Mucosa of stomach (tissue), 1 donor: Measurements from ENCODE around the gene KAZN.
A peak's percentile ranks its signal among the peaks of the same experiment; 100 is the strongest.

Experiments used
- H3K27me3 ChIP-seq: one replicate; pipeline ENCODE4 v1.7.0; 2013; ENCODE audit warnings: mild to moderate bottlenecking, low read length; ENCODE audit not compliant: control insufficient read depth, insufficient read depth
- H3K36me3 ChIP-seq: one replicate; pipeline ENCODE4 v1.7.0; 2013; ENCODE audit warnings: low read length; ENCODE audit not compliant: control insufficient read depth, insufficient read depth
- H3K4me1 ChIP-seq: one replicate; pipeline ENCODE4 v1.7.0; 2013; ENCODE audit warnings: mild to moderate bottlenecking, low read length; ENCODE audit not compliant: control insufficient read depth, insufficient read depth
- H3K4me3 ChIP-seq: one replicate; pipeline ENCODE4 v1.7.0; 2013; ENCODE audit warnings: low read length
- H3K9ac ChIP-seq: one replicate; pipeline ENCODE4 v1.7.0; 2013; ENCODE audit warnings: mild to moderate bottlenecking, low read length, moderate library complexity
- H3K9me3 ChIP-seq: one replicate; pipeline ENCODE4 v1.7.0; 2013; ENCODE audit warnings: mild to moderate bottlenecking, low read length, moderate library complexity; ENCODE audit not compliant: control insufficient read depth
- donor health status: Pancreatic carcinoma.

The KAZN gene

GRCh38 chr1:15080328-15081007 lies 482.0 kb downstream of the KAZN start:
- Histone ChIP-seq H3K27me3 (no peaks in the 10 kb centered on the region), H3K4me3 (no peak overlapping the region), H3K9ac (no peak overlapping the region), H3K36me3 (no peaks in the 10 kb centered on the region), H3K9me3 (no peaks in the 10 kb centered on the region), H3K4me1 (no peaks in the 10 kb centered on the region)

GRCh38 chr1:15081102-15081501 lies 482.6 kb downstream of the KAZN start:
- Histone ChIP-seq H3K4me3 (no peak overlapping the region), H3K9ac (no peak overlapping the region), H3K9me3 (no peaks in the 10 kb centered on the region), H3K36me3 (no peaks in the 10 kb centered on the region), H3K27me3 (no peaks in the 10 kb centered on the region), H3K4me1 (no peaks in the 10 kb centered on the region)

DNA sequence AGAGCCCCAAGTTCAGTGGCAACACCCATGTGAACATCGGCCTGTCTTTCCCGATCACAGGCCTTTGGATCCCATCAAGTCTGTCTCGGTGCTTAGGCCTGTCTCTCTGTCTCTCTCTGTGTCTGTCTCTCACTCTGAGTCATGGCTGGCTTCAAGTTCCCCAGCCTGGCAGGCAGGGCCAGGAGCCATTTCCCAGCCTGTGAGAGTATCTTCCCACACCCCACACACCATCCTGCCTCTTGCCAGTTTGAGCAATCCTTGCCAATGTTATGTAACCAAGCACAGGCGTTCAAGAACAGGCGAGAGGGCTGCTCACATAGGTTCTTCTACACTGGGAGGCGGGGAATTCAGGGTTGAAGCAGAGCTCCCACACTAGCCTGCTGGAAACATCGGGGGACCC lies 485.1 kb downstream of the KAZN start:
- no peaks in the 10 kb centered on the region for H3K36me3 ChIP-seq
- peaks cover 3% of the 10 kb centered on the region for H3K4me1 ChIP-seq
- H3K9ac ChIP-seq: no peak overlapping the region
- no peak overlapping the region for H3K4me3 ChIP-seq
- H3K9me3 ChIP-seq: no peaks in the 10 kb centered on the region
- H3K27me3 ChIP-seq: no peaks in the 10 kb centered on the region

DNA sequence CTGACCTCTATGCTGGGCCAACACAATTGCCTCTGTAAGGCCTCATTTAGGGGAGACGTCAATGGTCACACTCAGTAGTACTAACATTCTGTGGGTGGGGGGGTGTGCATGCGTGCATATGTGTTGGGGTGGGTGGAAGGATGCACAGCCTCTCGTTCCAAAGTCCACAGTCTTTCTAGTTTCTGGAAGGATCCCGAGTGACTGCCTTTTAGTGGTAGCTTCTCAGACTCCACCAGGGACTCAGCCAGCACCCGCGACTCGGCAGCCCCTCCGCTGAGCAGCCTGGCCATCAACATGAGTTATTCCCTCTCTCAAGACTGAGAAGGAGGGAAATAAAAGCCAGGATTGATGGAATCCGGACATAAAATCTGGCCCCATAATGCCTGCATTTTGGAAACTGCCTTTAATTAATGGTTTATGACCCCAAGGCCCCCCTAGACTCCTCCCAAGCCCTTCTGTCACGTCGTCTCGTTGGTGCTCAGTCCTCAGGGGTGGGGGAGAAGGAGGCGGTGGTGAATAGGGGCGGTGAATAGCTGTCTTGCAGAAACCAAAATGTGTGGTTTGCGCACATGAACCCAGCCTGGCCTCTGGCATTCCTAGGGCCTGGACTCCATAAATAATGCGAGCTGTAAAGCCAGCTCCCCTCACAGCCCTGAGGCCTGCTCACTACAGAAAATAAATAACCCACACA lies 489.9 kb downstream of the KAZN start:
- Histone ChIP-seq H3K27me3 (no peaks in the 10 kb centered on the region), H3K4me1 (peaks cover 28% of the 10 kb centered on the region), H3K4me3 (no peak overlapping the region), H3K9me3 (no peaks in the 10 kb centered on the region), H3K9ac (no peak overlapping the region), H3K36me3 (no peaks in the 10 kb centered on the region)

- Histone ChIP-seq H3K4me3 (no peak overlapping the region), H3K27me3 (no peaks in the 10 kb centered on the region), H3K36me3 (no peaks in the 10 kb centered on the region), H3K9me3 (no peaks in the 10 kb centered on the region), H3K4me1 (peaks cover 28% of the 10 kb centered on the region), H3K9ac (peak overlapping the region; percentile 66)
These were observed 490.9 kb downstream of the KAZN start for GRCh38 chr1:15089258-15089992.

GRCh38 chr1:15090373-15090772 lies 491.9 kb downstream of the KAZN start:
- Histone ChIP-seq H3K9ac (peak overlapping the region; percentile 45), H3K9me3 (no peaks in the 10 kb centered on the region), H3K27me3 (no peaks in the 10 kb centered on the region), H3K4me1 (peaks cover 28% of the 10 kb centered on the region), H3K36me3 (no peaks in the 10 kb centered on the region), H3K4me3 (no peak overlapping the region)

GRCh38 chr1:15094056-15094455 lies 495.6 kb downstream of the KAZN start:
- Histone ChIP-seq H3K9ac (no peak overlapping the region), H3K4me1 (peaks cover 24% of the 10 kb centered on the region), H3K4me3 (no peak overlapping the region), H3K27me3 (no peaks in the 10 kb centered on the region), H3K9me3 (no peaks in the 10 kb centered on the region), H3K36me3 (no peaks in the 10 kb centered on the region)

DNA sequence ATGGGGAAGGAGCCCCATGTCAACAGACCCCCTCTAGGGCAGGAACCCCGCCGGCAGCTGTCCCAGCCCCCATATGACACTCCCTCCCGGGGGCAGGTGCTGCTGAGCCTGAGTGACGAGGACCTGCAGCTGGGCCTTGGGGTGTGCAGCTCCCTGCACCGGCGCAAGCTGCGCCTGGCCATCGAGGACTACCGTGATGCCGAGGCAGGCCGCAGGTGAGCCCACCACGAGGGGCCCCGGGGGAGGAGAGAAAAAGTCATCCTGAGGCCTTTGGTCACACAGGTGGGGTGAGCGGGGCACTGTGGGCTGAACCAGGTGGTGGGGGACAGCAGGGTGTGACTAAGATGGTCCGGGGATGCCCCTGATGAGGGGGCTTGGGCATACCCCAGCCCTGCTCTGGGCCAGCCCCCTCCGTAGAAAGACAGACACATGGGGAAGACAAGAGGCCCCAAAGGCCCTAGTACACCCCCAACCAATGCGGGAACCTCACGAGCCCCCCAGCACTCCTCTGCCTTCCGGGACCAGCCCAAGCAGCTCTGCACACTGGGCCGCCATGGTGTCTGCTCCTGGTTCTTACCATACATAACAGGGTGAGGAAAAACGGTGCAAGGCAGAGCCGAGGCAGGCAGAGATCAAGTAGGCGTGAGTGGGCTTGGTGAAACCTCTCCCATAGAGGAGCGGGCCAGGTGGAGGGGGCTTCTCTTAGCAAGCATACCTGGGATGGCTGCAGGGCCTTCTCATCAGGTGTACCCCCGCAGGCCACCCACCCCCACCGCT lies 496.4 kb downstream of the KAZN start:
- Histone ChIP-seq H3K27me3 (peaks cover 5% of the 10 kb centered on the region), H3K4me1 (peaks cover 24% of the 10 kb centered on the region), H3K9me3 (no peaks in the 10 kb centered on the region), H3K36me3 (no peaks in the 10 kb centered on the region), H3K4me3 (no peak overlapping the region), H3K9ac (no peak overlapping the region)

- H3K9ac ChIP-seq: no peak overlapping the region
- peaks cover 21% of the 10 kb centered on the region for H3K4me1 ChIP-seq
- peaks cover 10% of the 10 kb centered on the region for H3K27me3 ChIP-seq
- no peak overlapping the region for H3K4me3 ChIP-seq
- no peaks in the 10 kb centered on the region for H3K9me3 ChIP-seq
- no peaks in the 10 kb centered on the region for H3K36me3 ChIP-seq
These were observed 497.0 kb downstream of the KAZN start for GRCh38 chr1:15095496-15095875.

- Histone ChIP-seq H3K27me3 (peaks cover 19% of the 10 kb centered on the region), H3K36me3 (no peaks in the 10 kb centered on the region), H3K4me3 (no peak overlapping the region), H3K9me3 (no peaks in the 10 kb centered on the region), H3K4me1 (peaks cover 15% of the 10 kb centered on the region), H3K9ac (no peak overlapping the region)
These were observed 497.8 kb downstream of the KAZN start for GRCh38 chr1:15096293-15096692.

DNA sequence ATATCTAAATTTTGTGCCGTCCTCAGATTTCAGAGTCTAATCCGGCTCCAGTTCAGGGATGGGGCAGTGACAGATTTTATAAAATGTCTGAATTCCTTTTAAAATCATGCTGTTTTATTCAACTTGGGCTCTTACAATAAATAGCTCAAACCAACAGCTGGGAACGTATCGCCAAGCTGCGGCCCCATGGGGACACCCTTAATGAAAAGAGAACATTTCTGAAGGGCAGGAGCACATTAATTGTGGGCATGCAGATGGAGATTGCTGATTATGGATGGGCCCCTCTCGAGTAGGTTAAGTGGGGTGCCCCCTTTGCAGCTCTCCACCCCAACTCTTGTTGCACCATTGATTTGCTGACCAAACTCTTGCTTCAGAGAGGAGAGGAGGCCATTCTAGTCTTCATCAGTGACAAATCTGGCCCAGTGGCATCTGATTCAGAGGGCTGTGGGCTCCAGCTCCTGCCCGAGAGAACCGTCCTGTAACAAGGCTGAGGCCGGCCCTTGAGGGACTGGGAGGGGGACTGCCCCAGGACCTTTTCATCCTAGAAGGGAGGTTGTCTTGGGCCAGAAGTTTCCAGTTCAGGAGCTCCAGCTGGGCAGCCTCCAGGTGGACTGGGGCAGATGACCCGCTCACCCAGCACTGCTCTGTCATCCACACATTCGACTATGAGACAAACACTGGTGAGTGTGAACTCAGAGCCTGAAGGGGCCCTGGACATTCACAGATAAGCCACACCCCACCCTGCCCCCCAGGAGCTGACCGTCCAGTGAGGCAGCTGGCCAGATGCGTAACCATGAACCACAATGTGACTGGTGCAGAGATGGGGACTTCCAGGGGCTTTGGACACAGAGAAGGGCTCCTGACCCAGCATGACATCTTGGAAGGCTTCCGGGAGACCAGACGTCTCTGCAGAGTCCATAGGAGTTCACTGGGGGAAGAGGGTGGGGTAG lies 500.0 kb downstream of the KAZN start:
- Histone ChIP-seq H3K9me3 (no peaks in the 10 kb centered on the region), H3K4me3 (no peak overlapping the region), H3K9ac (no peak overlapping the region), H3K4me1 (peaks cover 15% of the 10 kb centered on the region), H3K27me3 (peaks cover 24% of the 10 kb centered on the region), H3K36me3 (no peaks in the 10 kb centered on the region)
